ENCODE results near the gene STAT3. TPM values are rescaled to one million over a fixed set of nuclear protein-coding genes. Genes with fewer than 3 reads are reported as not detected.

Gene STAT3
- total and polyA plus RNA-seq, 2 donors (not counting 3 experiments of a cell fraction or from before 2014, with no cell fraction given), result 59.1 to 124 TPM

GRCh38 chr17:42329025-42329976 lies 58.9 kb downstream of the STAT3 start:
- Histone ChIP-seq H3K36me3 (ENCODE audit: control insufficient read depth in 2 of 2, extremely low read depth in 1 of 2, insufficient read depth in 2 of 2, low read length in 2 of 2) (peaks cover 20 to 30% of the 10 kb centered on the region in 2 experiments), H3K4me1 (ENCODE audit: control insufficient read depth, extremely low read depth, insufficient read depth, low read length) (peaks cover 14% of the 10 kb centered on the region), H4K20me1 (replicated peaks; ENCODE audit: control insufficient read depth, extremely low read depth, insufficient read depth, low read length) (no peaks in the 10 kb centered on the region), H3K4me2 (ENCODE audit: insufficient read depth, low read length) (no peak overlapping the region), H2AFZ (ENCODE audit: low read depth, low read length) (no peak overlapping the region), H3K9ac (replicated peaks; ENCODE audit: extremely low read depth, insufficient read depth, low read length) (no peak overlapping the region), H3K4me3 (replicated peaks in 1 of 3; ENCODE audit: insufficient read depth in 1 of 3, low read depth in 1 of 3, low read length in 3 of 3) (no peak overlapping the region), H3K9me3 (replicated peaks; ENCODE audit: control insufficient read depth, insufficient read depth, low read length) (no peaks in the 10 kb centered on the region), H3K27me3 (ENCODE audit: control insufficient read depth in 2 of 2, insufficient read depth in 2 of 2, low read length in 2 of 2) (no peaks in the 10 kb centered on the region), H3K79me2 (ENCODE audit: control insufficient read depth, insufficient read depth, low read length) (no peaks in the 10 kb centered on the region), H3K9me1 (replicated peaks; ENCODE audit: control insufficient read depth, extremely low read depth, insufficient read depth, low read length) (no peaks in the 10 kb centered on the region), H3K27ac (ENCODE audit: insufficient read depth, low read depth, low read length) (peak overlapping the region; percentile 35)
- TF ChIP-seq GATA2 (IDR thresholded peaks at IDR 0.05; ENCODE audit: insufficient read depth, insufficient read length, low read depth, low read length) (no peak), MYC (IDR thresholded peaks at IDR 0.05; ENCODE audit: low read depth, low read length) (no peak), EZH2 (IDR thresholded peaks at IDR 0.05; ENCODE audit: borderline replicate concordance, low read depth, low read length, severe bottlenecking) (no peak), JUN (IDR thresholded peaks at IDR 0.05; ENCODE audit: borderline replicate concordance, insufficient read depth, insufficient read length, low read depth) (peak; percentile 14), POLR2AphosphoS5 (IDR thresholded peaks at IDR 0.05; ENCODE audit: insufficient read depth, low read depth, low read length) (peak; percentile 26), POLR2A (IDR thresholded peaks at IDR 0.05; ENCODE audit: low read depth, low read length) (no peak), FOS (IDR thresholded peaks at IDR 0.05; ENCODE audit: borderline replicate concordance, insufficient read depth, low read length) (peak; percentile 32), CTCF (IDR thresholded peaks at IDR 0.05; ENCODE audit: extremely low read depth in 1 of 2, insufficient read depth in 1 of 2, low read depth in 1 of 2, low read length in 2 of 2) (no peak), MAX (IDR thresholded peaks at IDR 0.05; ENCODE audit: insufficient read depth, insufficient read length) (no peak)
- dilution Hi-C loops (cut with MboI; ENCODE audit: extremely low pct_ligation_motif_present, low sequenced_read_pairs), result loop anchor here (25.0 kb wide), 1 partner anchor 183 kb away; no protein-coding TSS in a partner anchor
- ChIA-PET POLR2A (no interaction called here), CTCF (interaction anchor here (0.7 to 2.0 kb wide), 16 partner anchors 9 to 198 kb away, joined by 3 to 16 read pairs (median 5); partner anchors contain the start of gene STAT3)
- peak; percentile 92 for FAIRE-seq
- TSS peak; percentile 28 for BruUV-seq (replicated peaks)
- peak; percentile 69 for DNase-seq (ENCODE audit: low read depth, low spot score)
- intact Hi-C loops (cut with micrococcal nuclease), result no loop called here
